Measurements from ENCODE around the gene MAML2.

- TF ChIP-seq, protein P1, sequence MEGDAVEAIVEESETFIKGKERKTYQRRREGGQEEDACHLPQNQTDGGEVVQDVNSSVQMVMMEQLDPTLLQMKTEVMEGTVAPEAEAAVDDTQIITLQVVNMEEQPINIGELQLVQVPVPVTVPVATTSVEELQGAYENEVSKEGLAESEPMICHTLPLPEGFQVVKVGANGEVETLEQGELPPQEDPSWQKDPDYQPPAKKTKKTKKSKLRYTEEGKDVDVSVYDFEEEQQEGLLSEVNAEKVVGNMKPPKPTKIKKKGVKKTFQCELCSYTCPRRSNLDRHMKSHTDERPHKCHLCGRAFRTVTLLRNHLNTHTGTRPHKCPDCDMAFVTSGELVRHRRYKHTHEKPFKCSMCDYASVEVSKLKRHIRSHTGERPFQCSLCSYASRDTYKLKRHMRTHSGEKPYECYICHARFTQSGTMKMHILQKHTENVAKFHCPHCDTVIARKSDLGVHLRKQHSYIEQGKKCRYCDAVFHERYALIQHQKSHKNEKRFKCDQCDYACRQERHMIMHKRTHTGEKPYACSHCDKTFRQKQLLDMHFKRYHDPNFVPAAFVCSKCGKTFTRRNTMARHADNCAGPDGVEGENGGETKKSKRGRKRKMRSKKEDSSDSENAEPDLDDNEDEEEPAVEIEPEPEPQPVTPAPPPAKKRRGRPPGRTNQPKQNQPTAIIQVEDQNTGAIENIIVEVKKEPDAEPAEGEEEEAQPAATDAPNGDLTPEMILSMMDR (IDR thresholded peaks at IDR 0.05): no peak
- TF ChIP-seq EP300 (IDR thresholded peaks at IDR 0.05) (no peak), POLR2AphosphoS5 (IDR thresholded peaks at IDR 0.05) (no peak)
Observed at GRCh38 chr11:96234866-96235441, 108.0 kb downstream of the MAML2 start.

Data from stomach (tissue), 4 donors.